Transverse colon (tissue), 4 donors: ENCODE results near the gene CCDC88A.

Experiments used
- POLR2A ChIP-seq: fragments of 450-650 bp; IDR thresholded peaks from one replicate; pipeline ENCODE4 v1.6.1; 2016; ENCODE audit warnings: antibody characterized with exemption, mild to moderate bottlenecking, moderate library complexity
- POLR2AphosphoS5 ChIP-seq, 3 donors: sonication (generic); formaldehyde crosslinking; IDR thresholded peaks; one replicate each; pipeline ENCODE4 v1.6.1; 2016; ENCODE audit warnings: antibody characterized with exemption in 3 of 3
- TF ChIP-seq, protein P1 (sequence below), 5 experiments: fragments of 200-600 bp in 3 of 5; fragments of 450-650 bp in 2 of 5; sonication (generic) in 3 of 5; IDR thresholded peaks; 1 replicate in 2 of 5; 2 replicates in 3 of 5; pipeline ENCODE4 v1.5.1; 2016 to 2017; ENCODE audit warnings: antibody characterized with exemption in 5 of 5, inconsistent platforms in 3 of 5, mild to moderate bottlenecking in 2 of 5, moderate library complexity in 1 of 5

DNA sequence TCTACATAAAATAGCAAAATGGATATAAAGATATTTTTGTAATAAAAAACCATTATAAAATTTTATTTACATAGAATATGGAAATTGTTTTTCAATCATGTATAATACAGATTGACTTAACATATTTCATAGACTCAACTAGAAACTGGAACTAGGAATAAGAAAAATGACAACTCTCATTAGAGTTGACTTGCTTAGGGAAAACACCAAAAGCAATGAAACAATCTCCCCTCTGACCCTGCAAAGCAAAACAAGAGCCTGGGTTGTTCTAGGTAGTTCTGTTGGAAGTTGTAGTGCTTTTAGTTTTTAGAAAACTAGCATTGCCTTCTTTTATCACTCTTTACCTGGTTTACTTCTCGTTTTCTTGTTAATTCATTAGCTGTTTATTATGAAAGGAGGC, 118.4 kb downstream of the CCDC88A start:
- TF ChIP-seq, protein P1, sequence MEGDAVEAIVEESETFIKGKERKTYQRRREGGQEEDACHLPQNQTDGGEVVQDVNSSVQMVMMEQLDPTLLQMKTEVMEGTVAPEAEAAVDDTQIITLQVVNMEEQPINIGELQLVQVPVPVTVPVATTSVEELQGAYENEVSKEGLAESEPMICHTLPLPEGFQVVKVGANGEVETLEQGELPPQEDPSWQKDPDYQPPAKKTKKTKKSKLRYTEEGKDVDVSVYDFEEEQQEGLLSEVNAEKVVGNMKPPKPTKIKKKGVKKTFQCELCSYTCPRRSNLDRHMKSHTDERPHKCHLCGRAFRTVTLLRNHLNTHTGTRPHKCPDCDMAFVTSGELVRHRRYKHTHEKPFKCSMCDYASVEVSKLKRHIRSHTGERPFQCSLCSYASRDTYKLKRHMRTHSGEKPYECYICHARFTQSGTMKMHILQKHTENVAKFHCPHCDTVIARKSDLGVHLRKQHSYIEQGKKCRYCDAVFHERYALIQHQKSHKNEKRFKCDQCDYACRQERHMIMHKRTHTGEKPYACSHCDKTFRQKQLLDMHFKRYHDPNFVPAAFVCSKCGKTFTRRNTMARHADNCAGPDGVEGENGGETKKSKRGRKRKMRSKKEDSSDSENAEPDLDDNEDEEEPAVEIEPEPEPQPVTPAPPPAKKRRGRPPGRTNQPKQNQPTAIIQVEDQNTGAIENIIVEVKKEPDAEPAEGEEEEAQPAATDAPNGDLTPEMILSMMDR (IDR thresholded peaks at IDR 0.05): no peak
- TF ChIP-seq POLR2A (no peak), POLR2AphosphoS5 (IDR thresholded peaks at IDR 0.05) (no peak)
